Measurements from ENCODE around the gene PPM1H.
"Not testable (repeated sequence)": the region's sequence is repeated elsewhere in the genome, so short reads cannot be mapped to it uniquely, and the experiment has no call there.

The PPM1H gene

GRCh38 chr12:62673028-62673815 lies 261.7 kb downstream of the PPM1H start:
- no peak for DNase-seq

- no peak for DNase-seq
These were observed 263.8 kb downstream of the PPM1H start for GRCh38 chr12:62670986-62671720.

- DNase-seq: no peak
These were observed 266.2 kb downstream of the PPM1H start for GRCh38 chr12:62668782-62669181.

- DNase-seq: not testable (repeated sequence)
These were observed 270.0 kb downstream of the PPM1H start for GRCh38 chr12:62664951-62665350.

- DNase-seq: no peak
These were observed 274.2 kb downstream of the PPM1H start for GRCh38 chr12:62660756-62661155.

- DNase-seq: no peak
These were observed 275.3 kb downstream of the PPM1H start for GRCh38 chr12:62659453-62660295.

- DNase-seq: no peak
These were observed 276.0 kb downstream of the PPM1H start for GRCh38 chr12:62658910-62659309.

- no peak for DNase-seq
These were observed 277.7 kb downstream of the PPM1H start for GRCh38 chr12:62657363-62657632.

GRCh38 chr12:62656591-62657362 lies 278.2 kb downstream of the PPM1H start:
- DNase-seq: no peak

GRCh38 chr12:62655666-62656151 lies 279.2 kb downstream of the PPM1H start:
- DNase-seq: no peak

- DNase-seq: no peak
These were observed 280.4 kb downstream of the PPM1H start for GRCh38 chr12:62654326-62655241.

GRCh38 chr12:62653740-62654139 lies 281.2 kb downstream of the PPM1H start:
- no peak for DNase-seq

- no peak for DNase-seq
These were observed 281.6 kb downstream of the PPM1H start for GRCh38 chr12:62653304-62653703.

- DNase-seq: no peak
These were observed 283.8 kb downstream of the PPM1H start for GRCh38 chr12:62651138-62651537.

- no peak for DNase-seq
These were observed 285.4 kb downstream of the PPM1H start for GRCh38 chr12:62649412-62650138.

- DNase-seq: no peak
These were observed 287.4 kb downstream of the PPM1H start for GRCh38 chr12:62647586-62647985.

GRCh38 chr12:62646566-62646965 lies 288.4 kb downstream of the PPM1H start:
- DNase-seq: no peak

- DNase-seq: no peak
These were observed 291.5 kb downstream of the PPM1H start for GRCh38 chr12:62643486-62643885.

GRCh38 chr12:62642486-62642885 lies 292.5 kb downstream of the PPM1H start:
- DNase-seq: no peak

- DNase-seq: no peak
These were observed 294.0 kb downstream of the PPM1H start for GRCh38 chr12:62640910-62641448.

- DNase-seq: no peak
These were observed 297.3 kb downstream of the PPM1H start for GRCh38 chr12:62637679-62638078.

Data from NCI-H748 treated with DMSO at 0.1 percent for 48 hours (cell line).